Testis (tissue), 3 donors: Measurements from ENCODE around the gene DRGX. TPM values are rescaled to one million over a fixed set of nuclear protein-coding genes. Genes with fewer than 3 reads are reported as not detected.

Source experiments
- DNase-seq: peaks from one replicate; pipeline ENCODE4 v3.0.0-alpha.2; 2019
- H3K27ac ChIP-seq, 2 donors: fragments of 200-600 bp; sonication (generic); one replicate each; pipeline ENCODE4 v1.5.1; 2019
- H3K27me3 ChIP-seq: fragments of 200-600 bp; sonication (generic); one replicate; pipeline ENCODE4 v1.5.1; 2019
- H3K36me3 ChIP-seq: fragments of 200-600 bp; sonication (generic); one replicate; pipeline ENCODE4 v1.5.1; 2017; ENCODE audit warnings: low read depth; ENCODE audit errors: missing control alignments
- H3K4me1 ChIP-seq: fragments of 200-600 bp; sonication (generic); one replicate; pipeline ENCODE4 v1.5.1; 2019
- H3K4me3 ChIP-seq, 2 donors: fragments of 200-600 bp; sonication (generic); one replicate each; pipeline ENCODE4 v1.5.1; 2017 to 2019
- H3K9me3 ChIP-seq: fragments of 200-600 bp; sonication (generic); one replicate; pipeline ENCODE4 v1.5.1; 2017
- POLR2A ChIP-seq: fragments of 450-650 bp; IDR thresholded peaks from one replicate; pipeline ENCODE4 v1.6.1; 2017; ENCODE audit warnings: antibody characterized with exemption, mild to moderate bottlenecking, moderate library complexity
- WGBS, 2 donors: methylation state at CpG; one replicate each; pipeline ENCODE4 v1.1.5; 2018; 5-methylcytosine and 5-hydroxymethylcytosine counted together
- intact Hi-C: fragments of 100-400 bp; cut with DNase I; formaldehyde crosslinking; loops from one replicate; pipeline ENCODE4 v1.15.1; 2023; ENCODE audit warnings: low total_unique reads
- polyA plus RNA-seq: library from polyadenylated mRNA; stranded (reverse); fragments of 350-450 nt; fragmentation: Illumina TruSeq; extraction: RNeasy Lipid Tissue Mini Kit (QIAGEN cat#74804); gene quantifications from one replicate; pipeline ENCODE4 v1.2.3, GENCODE V29; 2014; ENCODE audit warnings: low read depth, low replicate concordance; ENCODE audit not compliant: insufficient read depth
- total RNA-seq, 2 donors: library from RNA; depleted of rRNA; stranded (reverse); fragments of >200 nt; gene quantifications; one replicate each; pipeline ENCODE4 v1.2.3, GENCODE V29; 2016
- TF ChIP-seq, protein P1 (sequence below), 3 experiments: fragments of 450-650 bp in 2 of 3; fragments of 200-600 bp in 1 of 3; sonication (generic) in 1 of 3; IDR thresholded peaks; one replicate each; pipeline ENCODE4 v1.5.1; 2016 to 2019; ENCODE audit warnings: antibody characterized with exemption in 3 of 3, mild to moderate bottlenecking in 2 of 3, moderate library complexity in 1 of 3

The DRGX gene
- total and polyA plus RNA-seq, 3 donors from 2014 or later: 0.33 TPM; not detected in 2

DNA sequence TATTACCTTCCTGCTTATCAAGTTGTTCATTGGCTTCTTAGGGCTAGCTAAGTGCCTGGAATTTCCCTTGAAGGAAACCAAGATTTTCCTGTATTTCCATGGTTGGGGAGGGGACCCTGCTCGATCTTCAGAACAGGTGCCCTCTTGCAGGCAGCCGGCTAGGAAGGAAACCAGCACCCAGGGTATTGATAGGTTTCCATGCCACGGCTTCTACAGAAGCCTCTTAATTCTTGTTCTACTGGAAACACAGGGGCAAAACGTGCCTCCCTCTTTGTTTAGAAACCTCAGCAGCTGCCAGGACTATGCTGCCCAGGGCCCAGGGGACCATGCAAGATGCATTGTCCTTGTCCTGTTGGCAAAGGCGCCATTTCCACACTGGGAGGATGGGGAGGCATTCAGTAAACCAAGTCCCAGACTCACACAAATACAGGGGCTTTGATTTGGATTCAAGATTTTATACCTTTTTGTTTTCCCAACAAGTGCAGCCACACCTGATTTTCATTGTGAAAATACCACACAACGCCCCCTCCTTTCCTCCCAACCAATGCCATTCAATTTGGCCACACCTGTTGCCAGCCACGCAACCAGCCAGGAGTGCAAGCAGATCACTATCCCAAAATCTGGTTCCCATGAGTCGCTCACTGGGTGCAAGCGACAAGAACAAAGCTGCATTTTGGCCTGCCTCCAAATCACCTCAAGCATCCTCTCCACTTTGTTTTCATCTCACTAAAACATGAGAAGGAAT, 67.3 kb downstream of the DRGX start:
- Histone ChIP-seq H3K4me1 (no peaks in the 10 kb centered on the region), H3K36me3 (no peaks in the 10 kb centered on the region), H3K9me3 (no peaks in the 10 kb centered on the region), H3K27me3 (no peaks in the 10 kb centered on the region), H3K27ac (no peak overlapping the region), H3K4me3 (no peak overlapping the region)
- WGBS, 2 donors: 89 to 90% methylated on average over 7 to 9 of the region's 9 CpGs
- TF ChIP-seq POLR2A: no peak
- TF ChIP-seq, protein P1, sequence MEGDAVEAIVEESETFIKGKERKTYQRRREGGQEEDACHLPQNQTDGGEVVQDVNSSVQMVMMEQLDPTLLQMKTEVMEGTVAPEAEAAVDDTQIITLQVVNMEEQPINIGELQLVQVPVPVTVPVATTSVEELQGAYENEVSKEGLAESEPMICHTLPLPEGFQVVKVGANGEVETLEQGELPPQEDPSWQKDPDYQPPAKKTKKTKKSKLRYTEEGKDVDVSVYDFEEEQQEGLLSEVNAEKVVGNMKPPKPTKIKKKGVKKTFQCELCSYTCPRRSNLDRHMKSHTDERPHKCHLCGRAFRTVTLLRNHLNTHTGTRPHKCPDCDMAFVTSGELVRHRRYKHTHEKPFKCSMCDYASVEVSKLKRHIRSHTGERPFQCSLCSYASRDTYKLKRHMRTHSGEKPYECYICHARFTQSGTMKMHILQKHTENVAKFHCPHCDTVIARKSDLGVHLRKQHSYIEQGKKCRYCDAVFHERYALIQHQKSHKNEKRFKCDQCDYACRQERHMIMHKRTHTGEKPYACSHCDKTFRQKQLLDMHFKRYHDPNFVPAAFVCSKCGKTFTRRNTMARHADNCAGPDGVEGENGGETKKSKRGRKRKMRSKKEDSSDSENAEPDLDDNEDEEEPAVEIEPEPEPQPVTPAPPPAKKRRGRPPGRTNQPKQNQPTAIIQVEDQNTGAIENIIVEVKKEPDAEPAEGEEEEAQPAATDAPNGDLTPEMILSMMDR (IDR thresholded peaks at IDR 0.05): no peak
- no peak for DNase-seq
- intact Hi-C loops: no loop called here

DNA sequence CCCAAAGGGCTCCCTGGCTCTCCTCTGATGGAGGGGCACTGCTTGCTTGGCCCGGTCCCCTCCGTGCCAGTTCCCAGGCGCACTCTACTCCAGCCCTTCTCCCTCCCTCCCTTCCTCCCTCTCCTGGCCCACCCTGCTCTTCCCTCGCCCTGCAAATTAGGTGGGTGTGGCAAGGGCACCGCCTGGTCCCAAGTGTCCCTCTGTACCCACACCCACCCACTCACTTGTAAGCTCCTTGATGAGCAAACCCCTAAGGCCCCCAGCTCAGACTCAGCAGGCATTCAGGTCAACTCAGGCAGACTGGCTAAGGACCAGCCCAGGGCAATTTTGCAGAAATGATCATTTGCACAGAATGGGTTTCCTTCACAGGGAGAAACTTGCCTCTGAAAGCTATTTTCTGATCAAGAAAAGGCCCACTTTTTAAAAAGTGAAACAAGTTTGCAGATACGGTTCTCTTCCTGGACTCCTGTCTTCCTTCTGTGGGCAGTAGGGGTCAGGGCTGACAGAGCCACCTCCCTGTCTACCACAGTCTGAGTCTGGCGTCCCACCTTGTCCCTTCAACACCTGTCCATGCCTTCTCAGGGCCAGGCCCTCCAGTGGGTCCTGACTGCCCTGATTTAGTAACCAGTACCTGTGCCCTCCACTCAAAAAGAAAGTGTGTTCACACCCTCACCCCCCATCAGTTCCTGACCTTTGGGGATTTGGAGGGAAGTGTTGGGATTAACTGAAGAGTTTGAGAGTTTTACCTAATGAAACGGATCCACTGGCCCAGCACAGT, 68.7 kb downstream of the DRGX start:
- H3K27ac ChIP-seq: no peak overlapping the region
- no peak overlapping the region for H3K4me3 ChIP-seq
- TF ChIP-seq, protein P1 (IDR thresholded peaks at IDR 0.05): no peak
- no peak for TF ChIP-seq POLR2A
- H3K4me1 ChIP-seq: no peaks in the 10 kb centered on the region
- H3K27me3 ChIP-seq: no peaks in the 10 kb centered on the region
- intact Hi-C loops: no loop called here
- no peaks in the 10 kb centered on the region for H3K36me3 ChIP-seq
- no peak for DNase-seq
- no peaks in the 10 kb centered on the region for H3K9me3 ChIP-seq
- 84 to 88% methylated on average over 8 of the region's 8 CpGs for WGBS, 2 donors

DNA sequence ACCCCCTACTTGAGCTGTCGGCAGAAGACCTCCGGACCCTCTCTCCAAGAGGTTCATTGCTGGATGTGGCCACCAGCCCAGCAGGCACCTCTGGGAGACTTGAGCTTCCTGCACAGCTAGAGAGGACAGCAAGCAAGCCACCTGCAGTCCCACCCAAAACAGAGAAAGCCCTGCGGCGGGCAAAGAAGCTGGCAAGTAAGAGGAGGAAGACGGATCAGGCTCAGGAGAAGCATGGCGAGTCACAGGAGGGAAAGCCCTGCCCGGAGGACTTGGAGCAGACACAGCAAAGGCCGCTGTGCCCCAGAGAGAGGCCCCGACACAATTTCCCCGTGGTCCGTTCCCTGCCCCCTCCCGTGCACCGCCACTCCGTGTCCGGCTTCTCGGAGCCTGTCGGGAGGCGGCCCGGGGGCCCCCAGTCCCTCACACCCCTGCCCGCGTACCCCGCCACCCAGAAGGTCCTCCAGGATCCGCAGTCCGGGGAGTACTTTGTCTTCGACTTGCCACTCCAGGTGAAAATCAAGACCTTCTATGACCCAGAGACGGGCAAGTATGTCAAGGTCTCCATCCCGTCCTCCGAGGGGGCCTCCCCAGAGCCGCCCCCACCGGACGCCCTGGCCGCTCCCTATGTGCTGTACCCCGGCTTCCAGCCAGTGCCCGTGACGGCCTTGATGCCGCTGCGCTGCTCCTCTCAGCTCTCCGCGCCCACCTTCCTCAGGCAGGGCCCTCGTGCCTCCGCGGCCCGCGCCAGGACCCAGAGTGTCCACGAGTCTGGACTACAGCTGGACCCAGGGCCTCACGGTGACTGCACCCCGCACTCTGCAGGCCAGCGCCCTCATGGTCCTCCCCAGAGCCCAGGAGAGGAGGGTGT, 69.7 kb downstream of the DRGX start:
- H3K27me3 ChIP-seq: no peaks in the 10 kb centered on the region
- H3K36me3 ChIP-seq: no peaks in the 10 kb centered on the region
- H3K4me3 ChIP-seq: peak overlapping the region in 1 of 2 donors; percentile 10
- no peaks in the 10 kb centered on the region for H3K9me3 ChIP-seq
- H3K27ac ChIP-seq: no peak overlapping the region
- TF ChIP-seq POLR2A: no peak
- TF ChIP-seq, protein P1 (IDR thresholded peaks at IDR 0.05): no peak
- intact Hi-C loops: no loop called here
- no peak for DNase-seq
- 74 to 88% methylated on average over 35 to 48 of the region's 48 CpGs for WGBS, 2 donors
- H3K4me1 ChIP-seq: no peaks in the 10 kb centered on the region

DNA sequence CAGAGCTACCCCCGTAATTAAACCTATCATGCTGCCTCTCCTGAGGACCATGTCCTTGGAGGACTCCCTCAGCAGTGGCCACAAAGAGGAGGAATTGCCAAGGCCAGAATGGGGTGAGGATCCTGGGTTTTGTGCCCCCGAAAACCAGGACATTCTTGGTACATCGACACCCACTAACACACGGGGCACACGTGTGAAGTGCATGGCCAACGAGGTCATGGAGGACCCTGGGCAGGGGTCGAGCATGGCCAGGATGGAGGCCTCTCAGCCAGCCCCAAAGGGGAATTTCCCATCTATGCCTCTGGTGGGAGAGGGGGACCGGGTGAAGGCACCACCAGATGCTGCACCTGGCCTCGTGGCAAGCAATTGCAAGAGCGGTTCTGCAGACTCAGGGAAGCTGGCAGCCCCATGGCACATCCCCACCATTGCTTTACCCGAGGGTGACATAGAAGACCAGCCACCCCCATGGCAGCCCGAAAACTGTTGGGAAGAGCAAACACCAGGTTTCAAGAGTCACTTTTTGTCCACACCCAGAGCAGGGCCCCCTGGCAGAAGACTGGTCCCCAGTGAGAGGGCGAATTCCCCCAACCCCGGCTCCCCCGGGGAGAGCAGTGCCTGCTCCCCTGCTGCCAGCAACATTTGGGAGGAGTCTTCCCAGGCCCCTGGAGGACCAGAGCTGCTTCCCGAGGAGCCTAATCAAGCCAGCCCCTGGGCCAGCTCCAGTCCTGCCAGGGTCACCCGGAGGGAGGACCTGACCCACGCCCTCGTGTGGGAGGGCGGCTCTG, 70.6 kb downstream of the DRGX start:
- Histone ChIP-seq H3K4me3 (no peak overlapping the region), H3K9me3 (no peaks in the 10 kb centered on the region), H3K36me3 (no peaks in the 10 kb centered on the region), H3K27me3 (no peaks in the 10 kb centered on the region), H3K4me1 (no peaks in the 10 kb centered on the region), H3K27ac (no peak overlapping the region)
- no peak for TF ChIP-seq POLR2A
- TF ChIP-seq, protein P1 (IDR thresholded peaks at IDR 0.05): no peak
- intact Hi-C loops: no loop called here
- DNase-seq: no peak
- 63 to 81% methylated on average over 7 to 20 of the region's 20 CpGs for WGBS, 2 donors
